T-helper 9 cell (primary cell): ENCODE data around the gene SLC35G6.
A peak's percentile ranks its signal among the peaks of the same experiment; 100 is the strongest.
"Not testable (repeated sequence)": the region's sequence is repeated elsewhere in the genome, so short reads cannot be mapped to it uniquely, and the experiment has no call there.

Experiments used
- DNase-seq: peaks from one replicate; pipeline ENCODE4 v3.0.0-alpha.2; 2020

Gene SLC35G6

DNA sequence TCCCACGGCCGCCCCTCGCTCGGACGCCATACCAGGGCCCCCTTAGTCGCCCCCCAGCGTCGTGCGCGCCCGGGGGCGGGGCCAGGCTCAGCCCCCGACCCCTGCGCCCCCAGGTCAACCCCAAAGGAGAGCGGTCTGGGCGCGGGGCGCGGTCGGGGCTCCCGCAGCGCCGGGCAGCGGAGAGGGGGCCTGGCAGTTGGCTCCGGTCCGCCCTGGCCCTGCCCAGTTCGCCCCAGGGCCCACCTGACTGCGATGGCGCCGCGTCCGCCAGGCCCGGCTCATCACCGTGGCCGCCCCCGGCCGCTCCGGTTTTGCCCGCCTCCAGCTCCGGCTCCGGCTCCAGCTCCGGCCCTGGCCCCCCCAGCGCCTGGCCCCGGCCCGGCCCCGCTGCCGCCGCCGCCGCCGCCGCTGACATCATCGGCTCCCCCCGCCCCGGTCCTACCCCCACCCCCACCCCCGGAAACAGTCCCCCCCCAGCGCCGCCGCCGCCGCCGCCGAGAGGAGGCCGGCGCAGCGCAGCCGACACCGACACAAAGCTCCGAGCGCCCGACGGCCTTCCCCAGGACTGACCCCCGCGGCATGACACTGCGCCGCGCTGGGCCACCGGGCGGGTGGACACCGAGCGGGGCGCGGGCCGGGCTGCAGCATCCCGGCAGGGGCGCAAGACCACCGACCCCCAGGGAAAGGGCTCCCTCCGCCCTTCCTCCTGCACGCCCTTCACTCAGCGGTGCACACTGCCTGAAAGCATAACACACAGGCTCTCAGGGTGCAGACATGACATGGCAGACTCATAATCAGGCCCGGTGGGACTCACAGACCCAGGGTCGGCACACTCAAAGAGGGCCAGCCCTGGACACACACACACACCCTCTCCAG lies 1.8 kb upstream of the SLC35G6 start, which contains the start of gene ZBTB4:
ZBTB4 (minus strand) TSS at position 419 of the 876 bp plus-strand sequence. CDS start 12,830 bp downstream, outside the sequence.
- DNase-seq, result peak; percentile 71

DNA sequence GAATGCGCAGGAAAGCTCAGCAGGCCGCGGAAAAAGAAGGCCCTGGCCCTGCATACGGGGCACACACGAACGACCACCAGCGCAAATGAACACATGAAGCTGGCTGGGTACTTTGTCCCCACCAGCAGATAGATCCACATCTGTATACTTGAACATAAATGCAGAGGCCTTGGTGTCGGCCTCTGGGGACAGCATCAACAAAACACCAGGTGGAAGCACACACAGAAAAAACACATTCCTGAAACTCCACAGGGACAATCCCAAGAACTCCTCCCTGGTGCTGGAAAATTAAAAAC lies 1.2 kb upstream of the SLC35G6 start:
- DNase-seq, result no peak

DNA sequence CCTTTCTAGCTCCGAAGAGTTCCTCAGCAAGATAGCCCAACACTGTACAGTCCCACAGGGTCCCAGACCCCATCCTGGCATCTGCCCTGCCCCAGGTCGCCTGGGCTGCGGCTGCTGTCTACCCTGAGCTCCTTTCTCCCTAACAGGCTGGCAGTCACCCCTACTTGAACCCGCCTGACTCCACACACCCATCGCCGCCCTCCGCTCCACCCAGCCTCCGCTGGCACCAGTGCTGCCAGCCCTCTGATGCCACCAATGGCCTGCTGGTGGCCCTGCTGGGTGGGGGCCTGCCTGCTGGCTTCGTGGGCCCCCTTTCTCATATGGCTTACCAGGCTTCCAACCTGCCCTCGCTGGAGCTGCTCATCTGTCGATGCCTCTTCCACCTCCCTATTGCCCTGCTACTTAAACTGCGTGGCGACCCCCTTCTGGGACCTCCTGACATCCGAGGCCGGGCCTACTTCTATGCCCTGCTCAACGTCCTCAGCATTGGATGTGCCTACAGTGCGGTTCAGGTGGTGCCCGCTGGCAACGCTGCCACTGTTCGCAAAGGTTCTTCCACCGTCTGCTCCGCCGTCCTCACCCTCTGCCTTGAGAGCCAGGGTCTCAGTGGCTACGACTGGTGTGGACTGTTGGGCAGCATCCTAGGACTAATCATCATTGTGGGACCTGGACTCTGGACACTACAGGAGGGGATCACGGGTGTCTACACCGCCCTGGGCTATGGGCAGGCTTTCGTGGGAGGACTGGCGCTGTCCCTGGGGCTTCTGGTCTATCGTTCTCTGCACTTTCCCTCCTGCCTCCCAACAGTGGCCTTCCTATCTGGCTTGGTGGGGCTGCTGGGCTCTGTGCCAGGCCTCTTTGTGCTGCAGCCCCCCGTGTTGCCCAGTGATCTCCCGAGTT lies 846 bp downstream of the SLC35G6 start:
- not testable (repeated sequence) for DNase-seq

DNA sequence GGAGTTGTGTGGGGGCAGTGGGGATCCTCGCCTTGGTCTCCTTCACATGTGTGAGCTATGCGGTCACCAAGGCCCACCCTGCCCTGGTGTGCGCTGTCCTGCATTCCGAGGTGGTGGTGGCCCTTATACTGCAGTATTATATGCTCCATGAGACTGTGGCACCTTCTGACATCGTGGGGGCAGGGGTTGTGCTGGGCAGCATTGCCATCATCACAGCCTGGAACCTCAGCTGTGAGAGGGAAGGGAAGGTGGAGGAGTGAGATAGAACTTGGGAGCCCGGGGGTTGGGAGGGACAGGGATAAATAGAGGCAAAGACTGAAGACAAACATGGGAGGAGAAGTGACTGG lies 1.5 kb downstream of the SLC35G6 start:
- DNase-seq, result not testable (repeated sequence)

DNA sequence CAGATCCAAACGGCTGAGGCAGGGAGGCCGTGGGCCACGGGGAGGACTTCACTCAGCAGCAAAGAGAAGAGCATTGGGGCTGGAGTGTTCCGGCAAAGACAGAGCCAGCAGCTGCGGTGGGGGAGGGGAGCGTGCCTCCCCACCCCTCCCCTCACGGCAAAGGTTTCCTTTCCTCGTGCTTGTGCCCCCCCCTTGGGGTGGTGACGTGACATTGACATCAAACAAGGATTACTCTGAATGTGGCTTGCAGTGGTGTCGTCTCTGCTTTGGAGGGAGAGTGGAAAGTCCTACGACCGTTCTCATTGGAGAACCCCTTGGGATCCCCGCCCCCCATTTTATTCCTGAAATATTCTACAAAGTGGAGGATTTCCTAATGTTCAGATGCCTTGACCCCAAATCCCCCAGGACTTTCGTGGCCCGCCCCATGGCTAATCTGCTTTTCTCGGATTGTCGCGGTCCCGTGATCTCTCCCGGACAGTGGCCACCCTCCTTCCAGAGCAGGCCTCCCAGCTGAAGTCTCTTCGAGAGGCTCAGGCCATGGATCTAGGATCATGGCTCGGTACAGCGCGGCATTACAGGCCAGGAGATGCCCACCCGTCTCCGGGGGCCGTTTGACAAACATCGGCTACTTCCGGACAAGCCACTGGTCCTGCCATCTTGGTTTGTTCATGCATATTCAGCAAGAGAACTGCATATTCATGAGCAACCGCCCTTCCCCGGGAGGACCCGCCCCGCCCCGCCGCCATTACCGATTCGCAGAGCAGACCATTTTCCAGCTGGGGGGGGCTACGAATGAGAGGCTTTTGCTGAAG lies 2.2 kb downstream of the SLC35G6 start:
- DNase-seq, result peak; percentile 90

DNA sequence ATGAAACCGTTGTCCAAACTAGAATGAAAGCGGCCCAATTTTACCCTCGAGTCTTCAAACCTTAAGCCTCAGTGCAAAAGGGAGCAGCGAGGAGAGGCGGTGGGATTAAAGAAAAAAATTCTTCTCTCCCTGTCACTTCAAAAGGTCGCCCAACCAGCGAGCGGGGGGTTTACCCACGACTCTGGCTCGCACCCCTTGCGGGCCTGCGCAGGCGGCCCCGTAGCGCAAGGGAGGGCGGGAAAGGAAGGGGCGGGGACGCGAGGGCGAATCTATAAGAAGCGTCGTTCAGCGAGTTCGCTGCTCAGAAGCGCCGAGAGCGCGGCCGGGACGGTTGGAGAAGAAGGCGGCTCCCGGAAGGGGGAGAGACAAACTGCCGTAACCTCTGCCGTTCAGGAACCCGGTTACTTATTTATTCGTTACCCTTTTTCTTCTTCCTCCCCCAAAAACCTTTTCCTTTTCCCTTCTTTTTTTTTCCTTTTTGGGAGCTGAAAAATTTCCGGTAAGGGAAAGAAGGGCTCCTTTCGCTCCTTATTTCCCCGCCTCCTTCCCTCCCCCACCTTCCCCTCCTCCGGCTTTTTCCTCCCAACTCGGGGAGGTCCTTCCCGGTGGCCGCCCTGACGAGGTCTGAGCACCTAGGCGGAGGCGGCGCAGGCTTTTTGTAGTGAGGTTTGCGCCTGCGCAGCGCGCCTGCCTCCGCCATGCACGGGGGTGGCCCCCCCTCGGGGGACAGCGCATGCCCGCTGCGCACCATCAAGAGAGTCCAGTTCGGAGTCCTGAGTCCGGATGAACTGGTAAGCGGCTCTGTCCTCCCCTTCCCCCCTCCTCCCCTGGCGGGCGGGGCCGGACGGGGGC lies 3.0 kb downstream of the SLC35G6 start, which contains the start of gene POLR2A:
POLR2A (plus strand) TSS at position 300 of the 852 bp plus-strand sequence.
- peak; percentile 98 for DNase-seq

DNA sequence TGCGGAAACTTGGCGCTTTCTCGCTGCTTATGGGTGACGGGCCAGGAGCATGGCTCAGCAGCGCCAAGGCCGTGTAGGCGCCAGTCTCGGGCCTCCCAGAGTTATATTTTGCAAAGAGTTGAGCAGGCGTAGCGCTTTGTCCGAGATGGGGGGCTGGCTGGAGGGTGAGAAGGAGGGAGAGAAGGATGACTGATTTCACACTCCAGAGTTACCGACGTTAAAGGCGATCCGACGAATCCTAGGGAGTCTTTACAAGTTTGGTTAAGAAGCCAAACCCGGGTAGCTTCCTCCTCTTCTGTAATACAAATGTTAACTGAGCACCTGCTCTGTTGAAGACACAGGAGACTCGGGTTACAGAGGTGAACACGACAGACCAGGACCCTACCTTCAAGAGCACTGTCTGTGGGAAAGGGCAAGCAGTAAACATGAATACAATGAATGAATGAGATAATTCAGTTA lies 3.7 kb downstream of the SLC35G6 start:
- no peak for DNase-seq

DNA sequence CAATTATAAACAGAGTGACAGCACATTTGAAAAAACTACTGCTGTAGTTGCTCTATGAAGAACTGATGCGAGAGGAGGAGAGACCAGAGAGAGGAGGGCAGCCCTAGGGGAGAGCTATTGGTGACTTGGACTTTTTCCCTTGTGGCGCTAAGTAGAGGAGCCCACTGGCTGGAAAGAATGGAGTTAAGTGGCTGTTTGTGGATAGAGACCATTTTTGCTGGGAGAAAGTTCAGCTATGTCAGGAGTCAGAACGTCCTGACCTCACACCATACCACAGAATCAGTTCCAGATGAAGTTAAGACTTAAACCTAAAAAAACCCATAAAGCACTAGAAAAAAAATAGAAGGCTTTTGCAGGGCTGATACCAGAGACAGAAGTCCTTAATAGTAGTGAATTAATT lies 4.9 kb downstream of the SLC35G6 start:
- no peak for DNase-seq

DNA sequence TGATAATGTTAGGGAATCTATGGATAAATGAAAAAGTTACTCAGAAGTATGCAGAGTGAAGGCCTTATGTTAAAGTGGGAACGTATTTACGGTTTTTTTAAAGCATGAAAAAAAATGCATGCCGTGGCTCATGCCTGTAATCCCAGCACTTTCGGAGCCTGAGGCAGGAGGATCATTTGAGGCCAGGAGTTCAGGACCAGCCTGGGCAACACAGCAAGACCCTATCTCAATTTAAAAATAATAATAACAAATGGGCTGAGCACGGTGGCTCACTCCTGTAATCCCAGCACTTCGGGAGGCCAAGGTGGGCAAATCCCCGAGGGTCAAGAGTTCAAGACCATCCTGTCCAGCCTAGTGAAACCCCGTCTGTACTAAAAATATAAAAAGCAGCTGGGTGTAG lies 8.9 kb downstream of the SLC35G6 start:
- DNase-seq, result no peak

DNA sequence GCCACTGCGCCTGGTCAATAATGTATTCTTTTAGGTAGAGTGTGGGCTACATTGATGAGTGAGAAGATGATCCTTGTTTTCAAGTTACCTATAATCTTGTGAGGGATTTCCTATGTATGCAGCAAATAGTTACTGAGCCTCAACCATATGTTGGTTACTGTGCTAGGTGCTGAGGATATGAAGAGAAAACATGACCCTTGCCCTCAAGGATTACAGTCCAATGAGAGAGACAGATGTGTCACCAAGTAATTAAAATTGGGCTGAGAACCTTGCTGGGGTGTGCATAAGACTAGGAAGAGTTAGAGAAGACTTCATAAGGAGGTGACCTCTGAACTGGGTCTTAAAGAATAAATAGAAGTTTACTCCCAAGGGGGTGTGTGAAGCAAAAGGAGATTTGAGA lies 10.3 kb downstream of the SLC35G6 start:
- no peak for DNase-seq

DNA sequence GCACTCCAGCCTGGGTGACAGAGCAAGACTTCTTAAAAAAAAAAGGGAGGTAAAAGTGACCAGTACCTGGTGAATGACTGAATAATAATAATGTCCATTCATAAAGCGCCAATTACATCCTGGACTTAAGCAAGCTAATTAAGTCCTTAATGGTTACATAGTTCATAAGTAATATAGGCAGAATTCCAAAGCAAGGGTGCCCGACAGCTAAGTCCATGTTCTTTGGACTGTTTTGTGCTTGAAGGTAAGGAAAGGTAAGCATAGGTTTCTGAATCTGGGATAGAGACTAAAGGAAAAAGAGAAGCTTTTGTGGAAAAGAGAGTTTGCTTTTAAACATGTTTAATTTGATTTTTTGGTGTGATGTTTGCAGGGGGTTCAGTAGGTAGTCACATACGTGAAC lies 12.7 kb downstream of the SLC35G6 start:
- DNase-seq, result no peak

DNA sequence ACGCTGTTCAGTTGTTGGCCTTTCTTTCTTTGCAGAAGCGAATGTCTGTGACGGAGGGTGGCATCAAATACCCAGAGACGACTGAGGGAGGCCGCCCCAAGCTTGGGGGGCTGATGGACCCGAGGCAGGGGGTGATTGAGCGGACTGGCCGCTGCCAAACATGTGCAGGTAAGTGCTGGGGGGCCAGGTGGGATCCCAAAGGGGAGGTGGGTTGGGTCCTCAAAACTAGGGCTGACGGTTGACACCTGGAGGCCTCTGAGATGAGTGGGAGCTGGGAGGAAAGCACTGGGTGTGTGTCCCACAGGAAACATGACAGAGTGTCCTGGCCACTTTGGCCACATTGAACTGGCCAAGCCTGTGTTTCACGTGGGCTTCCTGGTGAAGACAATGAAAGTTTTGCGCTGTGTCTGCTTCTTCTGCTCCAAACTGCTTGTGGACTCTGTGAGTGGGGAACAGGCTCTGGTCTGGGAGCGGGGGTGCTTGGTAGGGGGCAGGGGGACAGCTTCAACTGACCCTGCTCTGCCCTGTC lies 14.7 kb downstream of the SLC35G6 start:
- no peak for DNase-seq

DNA sequence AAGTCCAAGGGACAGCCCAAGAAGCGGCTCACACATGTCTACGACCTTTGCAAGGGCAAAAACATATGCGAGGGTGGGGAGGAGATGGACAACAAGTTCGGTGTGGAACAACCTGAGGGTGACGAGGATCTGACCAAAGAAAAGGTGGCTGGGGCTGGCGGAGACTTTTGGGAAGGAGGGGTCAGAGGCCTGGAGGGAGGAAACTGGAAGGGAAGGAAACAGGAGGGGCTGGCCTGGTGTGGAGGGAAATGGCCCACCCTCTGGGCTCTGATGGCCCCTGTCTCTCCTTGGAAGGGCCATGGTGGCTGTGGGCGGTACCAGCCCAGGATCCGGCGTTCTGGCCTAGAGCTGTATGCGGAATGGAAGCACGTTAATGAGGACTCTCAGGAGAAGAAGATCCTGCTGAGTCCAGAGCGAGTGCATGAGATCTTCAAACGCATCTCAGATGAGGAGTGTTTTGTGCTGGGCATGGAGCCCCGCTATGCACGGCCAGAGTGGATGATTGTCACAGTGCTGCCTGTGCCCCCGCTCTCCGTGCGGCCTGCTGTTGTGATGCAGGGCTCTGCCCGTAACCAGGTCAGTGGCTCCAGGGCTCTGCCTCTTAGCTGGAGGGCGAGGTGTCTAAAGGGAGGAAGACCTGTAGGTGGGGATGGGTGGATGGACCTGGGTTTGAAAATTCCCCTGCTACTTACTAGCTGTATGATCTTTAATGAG lies 15.4 kb downstream of the SLC35G6 start:
- no peak for DNase-seq

DNA sequence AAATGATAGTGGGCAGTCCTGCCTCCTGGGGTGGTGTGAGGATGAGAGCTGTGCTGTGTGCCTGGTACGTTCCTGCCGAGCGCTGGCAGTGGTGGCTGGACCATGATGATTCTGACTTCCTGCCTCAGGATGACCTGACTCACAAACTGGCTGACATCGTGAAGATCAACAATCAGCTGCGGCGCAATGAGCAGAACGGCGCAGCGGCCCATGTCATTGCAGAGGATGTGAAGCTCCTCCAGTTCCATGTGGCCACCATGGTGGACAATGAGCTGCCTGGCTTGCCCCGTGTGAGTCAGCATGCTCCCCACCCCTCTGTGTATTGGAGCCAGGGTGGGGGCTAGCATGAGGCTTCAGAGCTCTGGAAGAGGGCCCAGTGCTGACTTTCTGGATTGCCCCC lies 16.0 kb downstream of the SLC35G6 start:
- no peak for DNase-seq

DNA sequence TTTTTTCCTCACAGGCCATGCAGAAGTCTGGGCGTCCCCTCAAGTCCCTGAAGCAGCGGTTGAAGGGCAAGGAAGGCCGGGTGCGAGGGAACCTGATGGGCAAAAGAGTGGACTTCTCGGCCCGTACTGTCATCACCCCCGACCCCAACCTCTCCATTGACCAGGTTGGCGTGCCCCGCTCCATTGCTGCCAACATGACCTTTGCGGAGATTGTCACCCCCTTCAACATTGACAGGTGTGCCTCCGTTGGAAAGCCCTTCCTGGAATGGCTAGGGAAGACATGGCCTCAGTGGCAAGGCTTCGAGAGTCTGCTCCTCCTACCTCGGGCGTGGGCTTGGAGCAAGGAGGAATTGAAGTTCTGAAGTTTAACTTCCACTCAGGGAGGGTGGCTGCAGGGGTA lies 16.4 kb downstream of the SLC35G6 start:
- DNase-seq, result no peak

DNA sequence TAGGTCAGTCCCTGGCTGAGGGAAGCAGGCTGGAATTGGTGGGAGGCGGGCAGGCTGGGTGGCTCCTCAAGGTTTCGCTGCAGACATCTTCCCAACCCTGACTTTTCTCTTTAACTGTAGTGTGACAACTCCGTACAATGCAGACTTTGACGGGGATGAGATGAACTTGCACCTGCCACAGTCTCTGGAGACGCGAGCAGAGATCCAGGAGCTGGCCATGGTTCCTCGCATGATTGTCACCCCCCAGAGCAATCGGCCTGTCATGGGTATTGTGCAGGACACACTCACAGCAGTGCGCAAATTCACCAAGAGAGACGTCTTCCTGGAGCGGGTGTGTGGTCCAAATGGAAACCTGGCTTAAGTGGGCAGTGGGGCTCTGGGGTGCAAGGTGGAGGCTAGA lies 17.9 kb downstream of the SLC35G6 start:
- no peak for DNase-seq

DNA sequence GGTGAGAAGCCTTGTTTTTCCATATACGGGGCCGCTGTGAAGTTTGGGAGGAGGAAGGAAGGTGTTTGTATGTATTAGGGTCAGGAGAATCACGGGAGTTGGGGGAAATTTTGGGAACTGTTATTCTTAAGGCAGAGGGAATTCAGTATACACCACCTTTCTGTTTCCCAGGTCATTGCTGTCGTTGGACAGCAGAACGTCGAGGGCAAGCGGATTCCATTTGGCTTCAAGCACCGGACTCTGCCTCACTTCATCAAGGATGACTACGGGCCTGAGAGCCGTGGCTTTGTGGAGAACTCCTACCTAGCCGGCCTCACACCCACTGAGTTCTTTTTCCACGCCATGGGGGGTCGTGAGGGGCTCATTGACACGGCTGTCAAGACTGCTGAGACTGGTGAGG lies 20.5 kb downstream of the SLC35G6 start:
- DNase-seq, result no peak

DNA sequence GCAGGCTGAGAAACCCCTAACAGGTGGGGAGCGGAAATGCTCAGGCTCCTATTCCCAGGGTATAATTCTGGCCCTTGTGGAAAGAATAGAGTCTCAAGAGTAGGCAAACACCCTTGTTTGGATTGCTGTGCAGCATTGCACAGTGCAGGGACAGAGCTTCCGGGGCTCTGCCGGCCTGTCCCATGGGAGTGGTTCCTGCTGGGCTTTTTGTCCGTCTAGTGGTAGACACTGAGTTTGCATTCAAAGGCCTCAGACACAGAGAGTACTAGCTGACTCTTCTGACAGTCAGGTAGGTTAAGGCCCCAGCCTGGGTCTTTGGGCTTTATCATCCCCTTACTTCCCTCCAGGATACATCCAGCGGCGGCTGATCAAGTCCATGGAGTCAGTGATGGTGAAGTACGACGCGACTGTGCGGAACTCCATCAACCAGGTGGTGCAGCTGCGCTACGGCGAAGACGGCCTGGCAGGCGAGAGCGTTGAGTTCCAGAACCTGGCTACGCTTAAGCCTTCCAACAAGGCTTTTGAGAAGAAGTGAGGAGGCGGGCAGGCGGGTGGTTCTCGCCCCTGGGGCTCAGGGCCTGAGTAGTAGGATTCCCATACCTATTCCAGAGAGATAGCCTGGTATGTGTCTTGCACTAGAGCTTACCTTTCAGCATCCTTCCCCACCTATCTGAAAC lies 21.1 kb downstream of the SLC35G6 start:
- DNase-seq, result no peak

DNA sequence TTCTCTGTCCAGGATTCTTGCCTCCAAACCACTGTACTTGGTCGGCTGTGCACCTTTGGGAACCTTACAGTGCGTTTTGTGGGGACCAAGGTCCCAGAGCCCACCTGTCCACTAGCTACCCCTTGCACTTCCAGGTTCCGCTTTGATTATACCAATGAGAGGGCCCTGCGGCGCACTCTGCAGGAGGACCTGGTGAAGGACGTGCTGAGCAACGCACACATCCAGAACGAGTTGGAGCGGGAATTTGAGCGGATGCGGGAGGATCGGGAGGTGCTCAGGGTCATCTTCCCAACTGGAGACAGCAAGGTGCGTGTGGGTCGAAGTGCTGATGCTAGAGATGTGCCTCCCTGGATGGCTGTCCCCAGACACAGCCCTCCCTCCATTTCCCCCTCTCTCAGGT lies 21.7 kb downstream of the SLC35G6 start:
- DNase-seq, result no peak

DNA sequence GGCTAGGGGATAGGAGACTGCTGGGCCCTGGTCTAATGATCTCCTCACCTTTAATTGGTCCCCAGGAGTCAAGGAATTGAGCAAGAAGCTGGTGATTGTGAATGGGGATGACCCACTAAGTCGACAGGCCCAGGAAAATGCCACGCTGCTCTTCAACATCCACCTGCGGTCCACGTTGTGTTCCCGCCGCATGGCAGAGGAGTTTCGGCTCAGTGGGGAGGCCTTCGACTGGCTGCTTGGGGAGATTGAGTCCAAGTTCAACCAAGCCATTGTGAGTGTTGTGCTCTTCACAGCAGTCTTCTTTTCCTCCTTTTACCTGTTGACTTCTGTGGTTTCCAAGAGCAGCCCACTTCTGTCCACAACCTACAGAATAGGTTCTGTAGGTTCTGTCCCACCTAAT lies 22.3 kb downstream of the SLC35G6 start:
- DNase-seq, result no peak
